CD14-positive monocyte (primary cell): ENCODE results near the gene SMYD3. TPM values are rescaled to one million over a fixed set of nuclear protein-coding genes. Genes with fewer than 3 reads are reported as not detected.

Source experiments
- DNase-seq, 3 donors: peaks; one replicate each; pipeline ENCODE4 v3.0.0-alpha.2; 2011 to 2022
- H2AFZ ChIP-seq: 2 replicates; pipeline ENCODE4 v1.6.0; 2012; ENCODE audit warnings: mild to moderate bottlenecking, low read depth, low read length, inconsistent platforms; ENCODE audit not compliant: insufficient read depth, poor library complexity, severe bottlenecking
- H3K27ac ChIP-seq, 2 donors: 1 replicate in 1 of 2; 2 replicates in 1 of 2; pipeline ENCODE4 v1.5.1; 2012 to 2013; ENCODE audit warnings: low read length in 2 of 2, control low read depth in 1 of 2, inconsistent platforms in 1 of 2, low read depth in 1 of 2, mild to moderate bottlenecking in 1 of 2
- H3K27me3 ChIP-seq, 2 donors: one replicate each; pipeline versions ENCODE4 v1.6.0 to v1.6.1; 2011 to 2013; ENCODE audit warnings: low read length in 2 of 2; ENCODE audit not compliant: control insufficient read depth in 2 of 2, insufficient read depth in 2 of 2
- H3K36me3 ChIP-seq, 2 donors: replicated peaks in 1 of 2; 1 replicate in 1 of 2; 2 replicates in 1 of 2; pipeline versions ENCODE4 v1.5.1 to v1.6.1; 2012 to 2013; ENCODE audit warnings: low read length in 2 of 2, control low read depth in 1 of 2, inconsistent platforms in 1 of 2, mild to moderate bottlenecking in 1 of 2; ENCODE audit not compliant: insufficient read depth in 2 of 2, control insufficient read depth in 1 of 2
- H3K4me1 ChIP-seq, 2 donors: 1 replicate in 1 of 2; 2 replicates in 1 of 2; pipeline versions ENCODE4 v1.5.1 to v1.6.1; 2012 to 2013; ENCODE audit warnings: low read length in 2 of 2, control low read depth in 1 of 2, inconsistent platforms in 1 of 2, mild to moderate bottlenecking in 1 of 2, moderate library complexity in 1 of 2; ENCODE audit not compliant: insufficient read depth in 2 of 2, control insufficient read depth in 1 of 2
- H3K4me2 ChIP-seq: replicated peaks from 2 replicates; pipeline ENCODE3; 2012; ENCODE audit warnings: low read length, moderate library complexity, mild to moderate bottlenecking; ENCODE audit not compliant: poor library complexity, severe bottlenecking; ENCODE audit errors: extremely low read depth
- H3K4me3 ChIP-seq, 3 experiments: fragments of 200-600 bp in 1 of 3; sonication (generic) in 1 of 3; replicated peaks in 1 of 3; 1 replicate in 2 of 3; 2 replicates in 1 of 3; pipeline ENCODE4 v1.5.1; 2011 to 2013; ENCODE audit warnings: low read length in 3 of 3, mild to moderate bottlenecking in 3 of 3, control low read depth in 2 of 3, low read depth in 2 of 3, inconsistent platforms in 1 of 3, moderate library complexity in 1 of 3
- H3K79me2 ChIP-seq: 2 replicates; pipeline ENCODE4 v1.6.0; 2012; ENCODE audit warnings: mild to moderate bottlenecking, control low read depth, inconsistent platforms, low read length, moderate library complexity; ENCODE audit not compliant: insufficient read depth
- H3K9ac ChIP-seq: 2 replicates; pipeline ENCODE4 v1.6.0; 2017; ENCODE audit warnings: low read length, mild to moderate bottlenecking; ENCODE audit not compliant: insufficient read depth, poor library complexity, severe bottlenecking
- H3K9me3 ChIP-seq, 2 donors: replicated peaks in 1 of 2; 1 replicate in 1 of 2; 2 replicates in 1 of 2; pipeline versions ENCODE4 v1.5.1 to v1.6.1; 2012 to 2013; ENCODE audit warnings: low read length in 2 of 2, control low read depth in 1 of 2; ENCODE audit not compliant: control insufficient read depth in 1 of 2, insufficient read depth in 1 of 2
- H4K20me1 ChIP-seq: 2 replicates; pipeline ENCODE4 v1.6.0; 2012; ENCODE audit warnings: mild to moderate bottlenecking, low read length, control low read depth, moderate library complexity; ENCODE audit not compliant: insufficient read depth
- H3K27ac Mint-ChIP-seq, 7 donors: one replicate each; pipeline ENCODE4 v1.8.0; 2020; ENCODE audit warnings: mild to moderate bottlenecking in 7 of 7, mixed read lengths in 7 of 7, moderate library complexity in 6 of 7, inconsistent platforms in 2 of 7
- H3K27me3 Mint-ChIP-seq, 3 donors: one replicate each; pipeline ENCODE4 v1.8.0; 2021 to 2022; ENCODE audit warnings: low read depth in 3 of 3, mild to moderate bottlenecking in 3 of 3, mixed read lengths in 3 of 3, moderate library complexity in 3 of 3, inconsistent platforms in 1 of 3
- H3K36me3 Mint-ChIP-seq, 2 donors: one replicate each; pipeline ENCODE4 v1.8.0; 2020; ENCODE audit warnings: mixed read lengths in 2 of 2, inconsistent platforms in 1 of 2, mild to moderate bottlenecking in 1 of 2
- H3K4me1 Mint-ChIP-seq: one replicate; pipeline ENCODE4 v1.8.0; 2020; ENCODE audit warnings: mild to moderate bottlenecking, mixed read lengths
- H3K4me3 Mint-ChIP-seq, 2 donors: one replicate each; pipeline ENCODE4 v1.8.0; 2020; ENCODE audit warnings: mild to moderate bottlenecking in 2 of 2, mixed read lengths in 2 of 2, moderate library complexity in 1 of 2
- H3K9me3 Mint-ChIP-seq, 7 donors: one replicate each; pipeline ENCODE4 v1.8.0; 2020 to 2022; ENCODE audit warnings: mixed read lengths in 7 of 7, mild to moderate bottlenecking in 6 of 7, moderate library complexity in 6 of 7, inconsistent platforms in 2 of 7
- WGBS: methylation state at CpG from one replicate; pipeline ENCODE4 v1.1.5; 2013; ENCODE audit warnings: missing lambda C conversion rate; ENCODE audit not compliant: insufficient coverage; 5-methylcytosine and 5-hydroxymethylcytosine counted together
- intact Hi-C, 2 donors: fragments of 100-400 bp; cut with micrococcal nuclease; formaldehyde crosslinking; loops; one replicate each; pipeline versions ENCODE4 v1.15.0 to v1.15.1; 2023
- polyA plus RNA-seq, 3 donors: library from polyadenylated mRNA; depleted of rRNA in 1 of 3; unstranded in 2 of 3; stranded (reverse) in 1 of 3; fragments of 300-500 nt in 2 of 3; fragments of >200 nt in 1 of 3; fragmentation: Illumina TruSeq in 2 of 3; gene quantifications; 1 replicate in 2 of 3; 2 replicates in 1 of 3; pipeline ENCODE4 v1.2.3, GENCODE V29; 2012 to 2021
- TF ChIP-seq, protein P1 (sequence below): fragments of 200-600 bp; IDR thresholded peaks from one replicate; pipeline ENCODE4 v1.8.0; 2022; ENCODE audit warnings: antibody characterized with exemption, mild to moderate bottlenecking

Gene SMYD3
- polyA plus RNA-seq, 3 donors, result 2.7 to 8.4 (median 4.0) TPM

DNA sequence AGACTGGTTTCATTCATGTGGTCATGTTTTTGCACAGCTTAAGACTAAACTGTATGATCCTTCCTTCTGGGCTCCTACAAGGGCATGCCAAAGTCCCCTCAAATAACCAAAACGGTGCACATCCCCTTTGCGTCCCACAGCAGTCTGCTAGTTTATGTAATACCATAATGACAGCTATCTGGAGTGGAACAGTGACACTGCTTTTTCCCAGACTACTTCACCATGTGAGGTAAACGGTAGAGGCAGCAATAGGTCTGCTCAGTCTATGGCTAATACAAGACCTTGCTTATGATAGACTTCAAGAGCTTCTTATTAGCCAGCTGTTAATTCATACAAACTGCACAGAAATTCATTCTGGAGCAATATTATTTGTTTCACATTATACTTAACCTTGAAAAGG, 395.5 kb downstream of the SMYD3 start:
- intact Hi-C loops, result no loop called here
- Mint-ChIP-seq H3K4me1 (peaks cover 50% of the 10 kb centered on the region), H3K27me3 (peaks cover 0 to 2% (median 0%) of the 10 kb centered on the region in 3 donors), H3K4me3 (no peak overlapping the region), H3K27ac (peak overlapping the region in 1 of 7 donors; percentile 46), H3K36me3 (peaks cover 3 to 5% of the 10 kb centered on the region in 2 donors), H3K9me3 (peaks cover 0 to 3% (median 0%) of the 10 kb centered on the region in 7 donors)
- Histone ChIP-seq H3K4me1 (peaks cover 29 to 32% of the 10 kb centered on the region in 2 donors), H3K4me2 (no peak overlapping the region), H2AFZ (no peak overlapping the region), H3K9me3 (peaks cover 0 to 6% of the 10 kb centered on the region in 2 donors), H3K36me3 (no peaks in the 10 kb centered on the region), H3K4me3 (no peak overlapping the region), H4K20me1 (no peaks in the 10 kb centered on the region), H3K27me3 (no peaks in the 10 kb centered on the region), H3K27ac (no peak overlapping the region), H3K79me2 (no peaks in the 10 kb centered on the region), H3K9ac (no peak overlapping the region)
- TF ChIP-seq, protein P1, sequence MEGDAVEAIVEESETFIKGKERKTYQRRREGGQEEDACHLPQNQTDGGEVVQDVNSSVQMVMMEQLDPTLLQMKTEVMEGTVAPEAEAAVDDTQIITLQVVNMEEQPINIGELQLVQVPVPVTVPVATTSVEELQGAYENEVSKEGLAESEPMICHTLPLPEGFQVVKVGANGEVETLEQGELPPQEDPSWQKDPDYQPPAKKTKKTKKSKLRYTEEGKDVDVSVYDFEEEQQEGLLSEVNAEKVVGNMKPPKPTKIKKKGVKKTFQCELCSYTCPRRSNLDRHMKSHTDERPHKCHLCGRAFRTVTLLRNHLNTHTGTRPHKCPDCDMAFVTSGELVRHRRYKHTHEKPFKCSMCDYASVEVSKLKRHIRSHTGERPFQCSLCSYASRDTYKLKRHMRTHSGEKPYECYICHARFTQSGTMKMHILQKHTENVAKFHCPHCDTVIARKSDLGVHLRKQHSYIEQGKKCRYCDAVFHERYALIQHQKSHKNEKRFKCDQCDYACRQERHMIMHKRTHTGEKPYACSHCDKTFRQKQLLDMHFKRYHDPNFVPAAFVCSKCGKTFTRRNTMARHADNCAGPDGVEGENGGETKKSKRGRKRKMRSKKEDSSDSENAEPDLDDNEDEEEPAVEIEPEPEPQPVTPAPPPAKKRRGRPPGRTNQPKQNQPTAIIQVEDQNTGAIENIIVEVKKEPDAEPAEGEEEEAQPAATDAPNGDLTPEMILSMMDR, result no peak
- 0% methylated on average over 1 of the region's 3 CpGs for WGBS
- DNase-seq, result peak in 2 of 3 donors; percentile 8 to 24

DNA sequence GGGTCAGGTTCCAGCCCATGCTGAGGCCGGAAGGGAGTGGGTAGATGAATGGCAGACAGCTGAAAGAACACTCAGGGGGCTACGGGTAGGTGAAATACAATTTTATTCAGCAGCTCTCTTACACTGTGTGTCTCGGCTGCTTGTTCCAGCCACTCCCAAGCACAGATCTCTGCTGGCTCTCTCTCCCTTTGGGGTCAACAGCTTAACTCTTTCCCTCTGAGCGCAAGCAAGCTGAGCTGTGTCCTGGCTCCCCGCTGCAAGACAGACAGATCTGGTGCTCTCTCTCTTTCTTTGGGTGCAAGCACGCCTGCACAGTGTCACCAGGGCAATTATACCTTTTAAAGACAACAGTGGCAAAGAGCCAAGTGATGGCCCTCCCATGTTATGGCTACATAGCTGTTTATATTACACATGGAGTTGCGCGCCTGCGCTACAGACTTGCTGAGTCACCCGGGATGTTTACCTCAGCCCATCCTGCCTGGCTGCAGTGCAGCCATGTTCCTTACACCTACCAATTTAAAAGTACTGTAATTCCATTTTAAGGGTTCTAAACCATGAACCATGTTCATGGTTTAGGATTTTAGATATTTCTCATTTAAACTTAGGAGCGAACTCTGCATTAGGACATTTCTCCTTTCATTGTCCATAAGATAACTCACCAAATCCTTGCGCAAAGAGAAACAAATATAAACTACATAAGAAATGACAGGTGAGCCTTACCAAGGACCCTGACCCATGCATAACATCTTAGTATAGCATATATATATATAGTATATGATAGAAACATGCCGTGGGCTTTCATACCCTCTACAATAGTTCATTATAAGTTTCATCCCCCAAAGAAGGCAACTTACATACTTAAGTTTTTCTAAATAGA, 396.5 kb downstream of the SMYD3 start:
- H3K9me3 ChIP-seq, result peaks cover 0 to 6% of the 10 kb centered on the region in 2 donors
- H3K27me3 ChIP-seq, result no peaks in the 10 kb centered on the region
- no peak overlapping the region for H2AFZ ChIP-seq
- Mint-ChIP-seq H3K27ac (peak overlapping the region in 1 of 7 donors; percentile 16), H3K27me3 (peaks cover 0 to 2% (median 0%) of the 10 kb centered on the region in 3 donors), H3K4me3 (no peak overlapping the region), H3K4me1 (peaks cover 56% of the 10 kb centered on the region), H3K36me3 (peaks cover 3 to 5% of the 10 kb centered on the region in 2 donors), H3K9me3 (peaks cover 0 to 3% (median 0%) of the 10 kb centered on the region in 7 donors)
- H3K4me3 ChIP-seq, result no peak overlapping the region
- no peak overlapping the region for H3K9ac ChIP-seq
- H3K27ac ChIP-seq, result no peak overlapping the region
- TF ChIP-seq, protein P1, result no peak
- peaks cover 39 to 41% of the 10 kb centered on the region in 2 donors for H3K4me1 ChIP-seq
- intact Hi-C loops, result no loop called here
- H4K20me1 ChIP-seq, result no peaks in the 10 kb centered on the region
- H3K4me2 ChIP-seq, result no peak overlapping the region
- no peak for DNase-seq
- no peaks in the 10 kb centered on the region for H3K36me3 ChIP-seq
- no peaks in the 10 kb centered on the region for H3K79me2 ChIP-seq
- WGBS, result 91% methylated on average over 9 of the region's 13 CpGs
